ENCODE measurements around the gene RPS2. TPM values are rescaled to one million over a fixed set of nuclear protein-coding genes. Genes with fewer than 3 reads are reported as not detected.
"Not testable (repeated sequence)": the region's sequence is repeated elsewhere in the genome, so short reads cannot be mapped to it uniquely, and the experiment has no call there.

Gene RPS2
- total RNA-seq (1,000 to 10,000 TPM; 3,016 to 3,025 TPM), polyA plus RNA-seq (1,000 to 10,000 TPM; 6,506 to 7,644 (median 7,481) TPM), total RNA-seq (1,202 to 1,721 (median 1,647) reads per million in 6 experiments)

GRCh38 chr16:1964506-1965395, at the start of gene RPS2:
RPS2 (minus strand) TSS chr16:1964826; CDS start chr16:1964625, 201 bp downstream.
- Mint-ChIP-seq H3K4me1 (peaks cover 24 to 48% (median 48%) of the 10 kb centered on the region in 4 donors), H3K27me3 (no peaks in the 10 kb centered on the region), H3K4me3 (peak within 1 kb of the TSS; percentile 89 to 97 (median 94)), H3K9me3 (no peaks in the 10 kb centered on the region), H3K27ac (peak within 1 kb of the TSS; percentile 96 to 99 (median 97)), H3K36me3 (peaks cover 4 to 33% (median 14%) of the 10 kb centered on the region in 3 donors)
- POLR2A ChIA-PET, result interaction anchor here (0.6 to 7.9 kb wide), 48 partner anchors 9 to 1328 kb away, joined by 3 to 89 read pairs (median 4); partner anchors contain the start of genes ABCA3, EME2, FAHD1 and GFER
- DNase-seq, result peak; percentile 95 to 100 (median 98)
- ATAC-seq, result peak; percentile 88 to 93

DNA sequence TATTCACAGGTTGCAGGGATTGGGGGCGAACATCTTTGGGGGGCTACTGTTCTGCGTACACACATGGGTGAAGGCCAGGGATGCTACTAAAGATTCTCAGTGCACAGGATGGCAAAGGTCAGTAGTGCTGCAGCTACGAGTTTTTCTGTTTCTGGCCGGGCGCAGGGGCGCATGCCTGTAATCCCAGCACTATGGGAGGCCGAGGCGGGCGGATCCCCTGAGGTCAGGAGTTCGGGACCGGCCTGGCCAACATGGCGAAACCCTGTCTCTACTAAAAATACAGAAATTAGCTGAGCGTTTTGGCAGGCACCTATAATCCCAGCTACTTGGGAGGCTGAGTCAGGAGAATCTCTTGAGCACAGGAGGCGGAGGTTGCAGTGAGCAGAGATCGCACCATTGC, 48.9 kb upstream of the RPS2 start:
- POLR2A ChIA-PET, result no interaction called here
- ATAC-seq (no peak), DNase-seq (no peak)
- no peaks in the 10 kb centered on the region for H3K9me3 Mint-ChIP-seq
- H3K27me3 Mint-ChIP-seq, result peaks cover 0 to 4% (median 0%) of the 10 kb centered on the region in 5 donors
- H3K36me3 Mint-ChIP-seq, result no peaks in the 10 kb centered on the region
- H3K4me1 Mint-ChIP-seq, result peaks cover 6 to 12% (median 10%) of the 10 kb centered on the region in 4 donors
- no peak overlapping the region for H3K4me3 Mint-ChIP-seq
- peak overlapping the region in 2 of 10 donors; percentile 33 to 51 for H3K27ac Mint-ChIP-seq

DNA sequence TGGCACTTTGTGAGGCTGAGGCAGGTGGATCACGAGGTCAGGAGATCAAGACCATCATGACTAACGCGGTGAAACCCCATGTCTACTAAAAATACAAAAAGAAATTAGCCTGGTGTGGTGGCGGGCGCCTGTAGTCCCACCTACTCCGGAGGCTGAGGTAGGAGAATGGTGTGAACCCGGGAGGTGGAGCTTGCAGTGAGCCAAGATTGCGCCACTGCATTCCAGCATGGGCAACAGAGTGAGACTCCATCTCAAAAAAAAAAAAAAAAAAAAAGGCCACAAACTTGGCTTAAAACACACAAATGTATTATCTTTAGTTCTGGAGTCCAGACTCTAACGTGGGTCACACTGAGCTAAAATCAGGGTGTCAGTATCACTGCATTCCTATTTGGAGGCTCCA, 47.1 kb upstream of the RPS2 start:
- not testable (repeated sequence) for H3K9me3 Mint-ChIP-seq, H3K27me3 Mint-ChIP-seq, H3K36me3 Mint-ChIP-seq, ATAC-seq, DNase-seq
- H3K27ac Mint-ChIP-seq, result peak overlapping the region in 2 of 10 donors; percentile 17 to 29
- POLR2A ChIA-PET, result interaction anchor here (0.6 to 0.7 kb wide), 4 partner anchors 14 to 242 kb away, joined by 3 to 4 read pairs (median 3); partner anchors contain the start of gene RPS2
- H3K4me1 Mint-ChIP-seq, result peaks cover 17 to 30% (median 27%) of the 10 kb centered on the region in 4 donors
- H3K4me3 Mint-ChIP-seq, result peak overlapping the region in 2 of 10 donors; percentile 24 to 42

DNA sequence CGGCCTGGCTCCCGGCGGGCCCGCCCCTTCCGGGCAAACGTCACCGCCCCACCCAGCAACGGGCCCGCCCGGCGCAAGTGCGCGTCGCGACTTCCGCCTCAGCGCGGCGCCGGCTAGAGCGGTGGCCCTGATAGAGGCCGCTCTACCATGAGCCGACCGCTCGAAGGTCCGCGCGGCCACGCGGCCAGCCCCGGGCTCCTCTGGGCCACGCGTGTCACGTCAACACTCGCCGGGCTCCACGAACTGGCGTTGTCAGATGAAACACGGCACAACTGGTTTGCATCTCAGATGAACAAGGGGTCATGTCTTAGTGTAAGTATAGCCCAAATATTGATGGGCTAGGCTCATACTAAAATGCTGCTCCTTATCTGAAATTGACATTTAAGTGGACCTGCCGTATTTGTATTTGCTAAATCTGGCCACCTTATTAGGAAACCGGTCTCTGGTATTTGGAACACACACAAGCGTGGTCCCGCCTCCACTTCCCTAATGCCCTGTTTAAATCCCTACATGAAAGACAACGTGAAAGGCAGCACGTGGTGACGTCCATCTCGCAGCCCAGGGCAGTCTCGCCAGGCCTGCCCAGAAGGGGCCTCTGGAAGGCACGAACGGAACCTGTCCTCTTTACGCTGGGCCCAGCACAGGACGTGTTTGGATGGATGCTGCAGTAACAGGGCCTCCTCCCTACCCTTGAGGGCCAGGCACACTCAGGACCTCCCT, 45.3 kb upstream of the RPS2 start, which contains the start of gene ZNF598:
TSS of gene ZNF598 (minus strand) at position 31 of the 720 bp plus-strand sequence.
- ATAC-seq, result peak; percentile 88 to 92
- Mint-ChIP-seq H3K27me3 (no peaks in the 10 kb centered on the region), H3K36me3 (no peaks in the 10 kb centered on the region), H3K4me3 (peak within 1 kb of the TSS; percentile 78 to 94 (median 91)), H3K4me1 (peaks cover 24 to 47% (median 41%) of the 10 kb centered on the region in 4 donors), H3K27ac (peak within 1 kb of the TSS; percentile 75 to 98 (median 98)), H3K9me3 (no peaks in the 10 kb centered on the region)
- DNase-seq, result peak; percentile 59 to 89 (median 78)
- POLR2A ChIA-PET, result interaction anchor here (1.0 to 2.7 kb wide), 8 partner anchors 9 to 145 kb away, joined by 3 to 21 read pairs (median 6); partner anchors contain the start of genes GFER, NOXO1, NTHL1 and RPS2

DNA sequence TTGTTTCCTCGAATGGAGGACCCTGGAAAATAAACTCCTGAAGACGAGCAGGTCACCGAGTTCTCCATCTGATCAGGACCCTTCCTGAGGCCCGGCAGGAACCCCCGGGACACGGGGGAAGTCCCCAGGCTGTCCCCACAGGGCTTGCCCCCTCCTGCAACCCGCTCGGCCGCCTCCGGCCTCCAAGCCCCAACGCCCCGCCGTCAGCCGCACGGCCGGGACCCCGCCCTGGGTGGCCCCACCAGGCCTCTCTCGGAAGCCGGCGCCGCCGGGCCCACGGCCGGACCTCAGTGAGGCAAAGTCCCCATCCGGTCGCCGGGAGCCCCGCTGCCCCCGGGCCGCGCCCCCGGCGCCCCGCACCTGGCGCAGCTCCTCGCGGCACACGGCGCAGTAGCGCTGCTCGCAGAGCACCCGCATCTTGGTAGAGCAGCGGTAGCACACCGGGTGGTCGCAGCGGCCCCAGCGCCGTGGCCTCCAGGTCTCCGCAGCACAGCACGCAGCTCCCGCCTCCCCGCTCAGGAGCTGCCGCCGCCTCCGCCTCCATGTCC, 44.6 kb upstream of the RPS2 start:
- Mint-ChIP-seq H3K4me1 (peaks cover 26 to 49% (median 46%) of the 10 kb centered on the region in 4 donors), H3K9me3 (no peaks in the 10 kb centered on the region), H3K27me3 (no peaks in the 10 kb centered on the region), H3K4me3 (peak overlapping the region; percentile 74 to 93 (median 88)), H3K27ac (peak overlapping the region; percentile 51 to 93 (median 82)), H3K36me3 (no peaks in the 10 kb centered on the region)
- DNase-seq (peak in 1 of 10 donors; percentile 28), ATAC-seq (peak; percentile 67 to 72)
- POLR2A ChIA-PET, result interaction anchor here (0.9 to 2.7 kb wide), 10 partner anchors 8 to 146 kb away, joined by 3 to 21 read pairs (median 4); partner anchors contain the start of genes GFER, NOXO1, NTHL1 and RPS2

DNA sequence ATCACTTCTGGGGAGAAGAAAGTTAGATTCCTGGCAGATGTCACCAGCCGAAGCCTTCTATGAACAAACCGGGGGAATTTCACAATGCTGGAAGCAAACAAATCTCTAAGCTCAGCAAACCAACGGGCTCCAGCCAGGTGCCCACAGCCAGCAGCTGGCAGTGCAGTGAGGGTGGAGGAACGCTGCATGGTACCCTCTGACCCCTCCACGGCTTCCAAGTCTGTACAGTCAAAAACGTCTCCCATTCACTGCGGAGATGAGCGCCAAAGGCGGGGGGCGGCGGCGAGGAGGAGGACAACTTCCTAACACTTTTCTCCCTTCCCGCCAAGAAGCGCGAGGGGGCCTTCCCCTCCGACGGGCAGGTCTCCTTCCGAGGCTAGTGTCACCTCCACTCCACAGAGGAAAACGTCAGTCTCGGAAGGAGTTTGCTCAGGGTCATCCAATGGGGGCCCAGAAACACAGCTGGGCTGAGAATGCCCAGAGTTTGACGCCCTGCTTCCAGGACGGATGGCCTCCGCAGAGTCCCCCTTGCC, 44.1 kb upstream of the RPS2 start:
- no peaks in the 10 kb centered on the region for H3K36me3 Mint-ChIP-seq
- peaks cover 28 to 52% (median 48%) of the 10 kb centered on the region in 4 donors for H3K4me1 Mint-ChIP-seq
- H3K27ac Mint-ChIP-seq, result peak overlapping the region; percentile 51 to 93 (median 82)

DNA sequence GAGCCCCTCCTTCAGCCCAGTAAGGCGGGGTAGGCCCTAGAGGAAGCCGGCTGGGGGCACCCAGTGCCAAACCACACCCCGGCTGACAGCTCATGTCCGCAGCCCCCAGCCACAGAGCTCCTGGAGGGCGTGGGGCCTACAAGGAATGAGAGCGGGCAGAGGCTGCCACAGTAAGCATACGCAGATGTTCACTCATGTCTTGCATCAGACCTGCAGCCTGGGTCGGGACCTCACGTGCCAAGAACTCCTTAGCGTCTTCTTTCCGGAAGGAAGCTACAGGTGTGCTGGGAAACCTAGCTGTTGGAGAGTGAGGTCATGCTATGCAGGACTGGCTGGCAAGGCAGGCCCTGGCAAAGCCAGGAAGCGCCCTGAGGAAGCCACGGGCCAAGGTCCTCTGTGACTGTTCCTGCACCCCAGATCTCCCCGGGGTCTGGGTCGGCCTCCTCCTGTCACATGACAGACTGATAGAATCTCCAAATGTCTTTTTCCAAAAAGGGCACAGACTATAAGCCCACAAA, 43.4 kb upstream of the RPS2 start:
- no peak for ATAC-seq
- peak overlapping the region; percentile 74 to 93 (median 88) for H3K4me3 Mint-ChIP-seq
- H3K4me1 Mint-ChIP-seq, result peaks cover 28 to 52% (median 48%) of the 10 kb centered on the region in 4 donors
- peak overlapping the region; percentile 50 to 93 (median 82) for H3K27ac Mint-ChIP-seq
- POLR2A ChIA-PET, result interaction anchor here (0.5 to 2.7 kb wide), 10 partner anchors 16 to 531 kb away, joined by 3 to 21 read pairs (median 4); partner anchors contain the start of genes RPS2, SYNGR3 and TRAF7
- no peaks in the 10 kb centered on the region for H3K9me3 Mint-ChIP-seq
- no peaks in the 10 kb centered on the region for H3K36me3 Mint-ChIP-seq
- H3K27me3 Mint-ChIP-seq, result no peaks in the 10 kb centered on the region
- DNase-seq, result no peak

More for the DNA sequence above, 44.1 kb upstream of the RPS2 start:
- Mint-ChIP-seq H3K27me3 (no peaks in the 10 kb centered on the region), H3K9me3 (no peaks in the 10 kb centered on the region), H3K4me3 (peak overlapping the region; percentile 74 to 93 (median 88))
- POLR2A ChIA-PET, result interaction anchor here (0.5 to 2.7 kb wide), 13 partner anchors 8 to 530 kb away, joined by 3 to 21 read pairs (median 4); partner anchors contain the start of genes NOXO1, NTHL1, RPS2 and SYNGR3
- DNase-seq (peak in 1 of 10 donors; percentile 26), ATAC-seq (peak in 1 of 2 donors; percentile 8)

GRCh38 chr16:2007081-2007836, 42.6 kb upstream of the RPS2 start:
- H3K36me3 Mint-ChIP-seq, result peaks cover 0 to 3% (median 0%) of the 10 kb centered on the region in 3 donors
- peaks cover 28 to 55% (median 48%) of the 10 kb centered on the region in 4 donors for H3K4me1 Mint-ChIP-seq
- H3K4me3 Mint-ChIP-seq, result peak overlapping the region; percentile 74 to 93 (median 88)
- no peak for DNase-seq
- H3K27ac Mint-ChIP-seq, result peak overlapping the region in 9 of 10 donors; percentile 73 to 93 (median 84)
- ATAC-seq, result no peak
- H3K27me3 Mint-ChIP-seq, result no peaks in the 10 kb centered on the region
- POLR2A ChIA-PET, result interaction anchor here (0.5 to 2.7 kb wide), 6 partner anchors 16 to 1773 kb away, joined by 3 to 21 read pairs (median 4); partner anchors contain the start of genes RPS2, SYNGR3 and TBL3
- no peaks in the 10 kb centered on the region for H3K9me3 Mint-ChIP-seq

- Mint-ChIP-seq H3K27me3 (no peaks in the 10 kb centered on the region), H3K36me3 (peaks cover 0 to 10% (median under 1%) of the 10 kb centered on the region in 3 donors), H3K4me1 (peaks cover 28 to 56% (median 48%) of the 10 kb centered on the region in 4 donors), H3K4me3 (peak overlapping the region in 6 of 10 donors; percentile 4 to 92 (median 68)), H3K9me3 (no peaks in the 10 kb centered on the region), H3K27ac (peak overlapping the region in 6 of 10 donors; percentile 28 to 88 (median 83))
- POLR2A ChIA-PET, result no interaction called here
- DNase-seq (no peak), ATAC-seq (no peak)
Observed at GRCh38 chr16:2006317-2006716, 41.7 kb upstream of the RPS2 start.

- DNase-seq (no peak), ATAC-seq (no peak)
- Mint-ChIP-seq H3K4me1 (peaks cover 28 to 56% (median 48%) of the 10 kb centered on the region in 4 donors), H3K27ac (peak overlapping the region in 1 of 10 donors; percentile 56), H3K9me3 (no peaks in the 10 kb centered on the region), H3K27me3 (no peaks in the 10 kb centered on the region), H3K4me3 (peak overlapping the region in 2 of 10 donors; percentile 22 to 78), H3K36me3 (peaks cover 0 to 16% (median 4%) of the 10 kb centered on the region in 3 donors)
- POLR2A ChIA-PET, result interaction anchor here (1.7 to 3.4 kb wide), 2 partner anchors 46 to 150 kb away, joined by 3 to 16 read pairs; partner anchors contain the start of genes NDUFB10 and TRAF7
Observed at GRCh38 chr16:2005646-2006045, 41.0 kb upstream of the RPS2 start.

Data from naive thymus-derived CD8-positive, alpha-beta T cell (primary cell).